Choroid plexus epithelial cell (primary cell): ENCODE data around the gene PSMC2.

ENCODE experiments used
- DNase-seq: peaks from one replicate; pipeline ENCODE4 v3.0.0-alpha.2; 2010; ENCODE audit warnings: low read depth
- H3K4me3 ChIP-seq: 2 replicates; pipeline ENCODE4 v1.5.1; 2011; ENCODE audit warnings: low read depth, mild to moderate bottlenecking, control low read depth, low read length, moderate library complexity
- CTCF ChIP-seq: conservative IDR thresholded peaks from 2 replicates; pipeline ENCODE4 v1.5.1; 2011; ENCODE audit warnings: low read depth, mild to moderate bottlenecking, control low read depth, inconsistent platforms, low read length, moderate library complexity

PSMC2 gene

GRCh38 chr7:103369432-103369831 is 22.0 kb downstream of the PSMC2 start:
- TF ChIP-seq CTCF: no peak
- no peak for DNase-seq
- H3K4me3 ChIP-seq: no peak overlapping the region

- no peak for DNase-seq
- no peak overlapping the region for H3K4me3 ChIP-seq
- no peak for TF ChIP-seq CTCF
Observed at GRCh38 chr7:103373866-103374643, 26.6 kb downstream of the PSMC2 start.

GRCh38 chr7:103379270-103379975 is 32.0 kb downstream of the PSMC2 start:
- no peak overlapping the region for H3K4me3 ChIP-seq
- TF ChIP-seq CTCF: no peak
- no peak for DNase-seq

- H3K4me3 ChIP-seq: no peak overlapping the region
- no peak for TF ChIP-seq CTCF
- peak; percentile 54 for DNase-seq
Observed at GRCh38 chr7:103380395-103381191, 33.1 kb downstream of the PSMC2 start.

GRCh38 chr7:103381280-103382031 is 34.0 kb downstream of the PSMC2 start:
- DNase-seq: no peak
- no peak overlapping the region for H3K4me3 ChIP-seq

More at GRCh38 chr7:103381280-103382031, 34.0 kb downstream of the PSMC2 start:
- TF ChIP-seq CTCF: no peak
